Measurements from ENCODE around the gene GLT1D1. TPM values are rescaled to one million over a fixed set of nuclear protein-coding genes. Genes with fewer than 3 reads are reported as not detected.

GLT1D1 gene
- total RNA-seq, 1 experiment from 2014 or later, result 0.10 TPM

GRCh38 chr12:128992550-128992949 is 139.3 kb downstream of the GLT1D1 start:
- Histone ChIP-seq H3K9me3 (replicated peaks) (no peaks in the 10 kb centered on the region), H3K27me3 (no peaks in the 10 kb centered on the region), H3K36me3 (no peaks in the 10 kb centered on the region), H3K27ac (no peak overlapping the region), H3K4me1 (no peaks in the 10 kb centered on the region), H3K4me3 (no peak overlapping the region)
- DNase-seq, result no peak

GRCh38 chr12:128994856-128995255 is 141.6 kb downstream of the GLT1D1 start:
- Histone ChIP-seq H3K36me3 (no peaks in the 10 kb centered on the region), H3K4me1 (no peaks in the 10 kb centered on the region), H3K9me3 (replicated peaks) (no peaks in the 10 kb centered on the region), H3K4me3 (no peak overlapping the region), H3K27me3 (no peaks in the 10 kb centered on the region), H3K27ac (no peak overlapping the region)
- peak in 1 of 2 experiments; percentile 18 for DNase-seq

DNA sequence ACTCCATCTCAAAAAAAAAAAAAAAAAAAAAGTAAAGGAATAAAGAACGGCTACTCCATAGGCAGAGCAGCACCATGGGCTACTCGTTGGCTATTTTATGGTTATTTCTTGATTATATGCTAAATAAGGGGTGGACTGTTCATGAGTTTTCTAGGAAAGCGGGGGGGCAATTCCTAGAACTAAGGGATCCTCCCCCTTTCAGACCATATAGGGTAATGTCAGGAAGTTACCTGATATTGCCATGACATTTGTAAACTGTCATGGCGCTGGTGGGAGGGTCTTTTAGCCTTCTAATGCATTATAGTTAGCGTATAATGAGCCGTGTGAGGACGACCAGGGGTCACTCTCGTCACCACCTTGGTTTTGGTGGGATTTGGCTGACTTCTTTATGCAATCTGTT is 142.3 kb downstream of the GLT1D1 start:
- Histone ChIP-seq H3K4me1 (no peaks in the 10 kb centered on the region), H3K9me3 (replicated peaks) (no peaks in the 10 kb centered on the region), H3K36me3 (no peaks in the 10 kb centered on the region), H3K27me3 (no peaks in the 10 kb centered on the region), H3K4me3 (no peak overlapping the region), H3K27ac (no peak overlapping the region)
- no peak for DNase-seq

DNA sequence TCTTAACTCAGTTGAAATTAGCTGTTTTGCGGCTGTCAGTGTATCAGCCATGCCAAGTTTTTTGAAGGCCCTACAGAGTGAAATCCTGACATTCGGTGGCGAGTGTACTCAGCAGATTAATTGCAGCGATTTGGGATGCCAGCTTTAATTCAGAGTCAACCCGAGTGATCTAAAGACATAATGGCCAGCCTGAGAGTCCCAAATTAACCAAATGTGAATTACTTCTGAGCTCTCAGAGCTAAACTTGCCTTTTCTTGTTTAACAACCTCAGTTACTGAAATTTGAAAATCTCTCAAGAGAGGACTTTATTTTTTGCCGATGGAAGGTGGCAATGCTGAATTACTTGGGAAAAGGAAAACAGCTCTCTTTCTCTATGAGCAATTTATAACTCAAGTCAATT is 148.5 kb downstream of the GLT1D1 start:
- Histone ChIP-seq H3K36me3 (no peaks in the 10 kb centered on the region), H3K4me3 (no peak overlapping the region), H3K27me3 (no peaks in the 10 kb centered on the region), H3K9me3 (replicated peaks) (no peaks in the 10 kb centered on the region), H3K4me1 (peaks cover 8% of the 10 kb centered on the region), H3K27ac (no peak overlapping the region)
- DNase-seq, result no peak

DNA sequence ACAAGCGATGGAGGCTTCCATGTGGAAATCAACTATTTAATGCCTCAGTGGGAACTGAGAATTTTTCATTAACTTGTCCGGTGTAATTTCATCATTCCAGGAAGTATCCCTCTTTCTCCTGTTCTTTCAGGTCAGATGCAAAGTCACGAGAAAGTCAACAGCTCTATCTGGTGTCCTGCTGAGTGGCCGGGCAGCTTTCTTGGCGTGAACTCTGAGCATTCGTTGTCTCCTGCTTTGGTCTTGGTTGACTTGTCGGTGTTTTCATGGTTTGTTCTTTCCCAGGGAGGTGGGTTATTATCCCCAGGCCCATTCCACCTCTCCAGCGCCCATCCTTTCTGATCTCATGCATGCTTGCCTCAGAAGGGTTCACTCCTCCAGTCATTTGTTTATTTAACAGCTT is 149.1 kb downstream of the GLT1D1 start:
- no peak for DNase-seq
- peaks cover 8% of the 10 kb centered on the region for H3K4me1 ChIP-seq
- H3K27ac ChIP-seq, result no peak overlapping the region
- H3K27me3 ChIP-seq, result no peaks in the 10 kb centered on the region
- H3K36me3 ChIP-seq, result no peaks in the 10 kb centered on the region
- no peaks in the 10 kb centered on the region for H3K9me3 ChIP-seq (replicated peaks)
- H3K4me3 ChIP-seq, result no peak overlapping the region

GRCh38 chr12:129005416-129005815 is 152.1 kb downstream of the GLT1D1 start:
- Histone ChIP-seq H3K27me3 (no peaks in the 10 kb centered on the region), H3K4me3 (no peak overlapping the region), H3K27ac (no peak overlapping the region), H3K9me3 (replicated peaks) (no peaks in the 10 kb centered on the region), H3K36me3 (no peaks in the 10 kb centered on the region), H3K4me1 (peaks cover 8% of the 10 kb centered on the region)
- DNase-seq, result no peak

DNA sequence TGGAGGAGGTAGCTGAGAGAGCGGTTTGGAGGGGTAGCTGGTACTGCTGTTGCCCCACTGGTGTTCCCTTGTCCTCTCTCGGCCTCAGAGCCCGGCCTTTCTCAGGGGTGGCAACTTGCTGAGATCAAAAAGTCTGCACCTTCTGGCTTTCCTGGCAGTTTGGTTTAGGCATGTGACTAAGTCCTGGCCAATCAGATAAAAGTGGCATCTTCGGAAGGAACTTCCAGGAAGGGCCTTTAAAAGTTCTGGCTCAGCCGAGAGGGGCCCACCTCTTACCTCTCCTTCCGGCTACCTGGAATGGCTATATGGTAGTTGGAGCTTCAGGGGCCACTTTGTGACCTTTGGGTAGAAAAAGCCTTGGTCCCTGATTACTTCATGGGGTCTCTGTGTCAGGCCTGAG is 152.6 kb downstream of the GLT1D1 start:
- Histone ChIP-seq H3K27ac (no peak overlapping the region), H3K36me3 (no peaks in the 10 kb centered on the region), H3K27me3 (no peaks in the 10 kb centered on the region), H3K4me1 (peaks cover 8% of the 10 kb centered on the region), H3K4me3 (no peak overlapping the region), H3K9me3 (replicated peaks) (no peaks in the 10 kb centered on the region)
- DNase-seq, result no peak

DNA sequence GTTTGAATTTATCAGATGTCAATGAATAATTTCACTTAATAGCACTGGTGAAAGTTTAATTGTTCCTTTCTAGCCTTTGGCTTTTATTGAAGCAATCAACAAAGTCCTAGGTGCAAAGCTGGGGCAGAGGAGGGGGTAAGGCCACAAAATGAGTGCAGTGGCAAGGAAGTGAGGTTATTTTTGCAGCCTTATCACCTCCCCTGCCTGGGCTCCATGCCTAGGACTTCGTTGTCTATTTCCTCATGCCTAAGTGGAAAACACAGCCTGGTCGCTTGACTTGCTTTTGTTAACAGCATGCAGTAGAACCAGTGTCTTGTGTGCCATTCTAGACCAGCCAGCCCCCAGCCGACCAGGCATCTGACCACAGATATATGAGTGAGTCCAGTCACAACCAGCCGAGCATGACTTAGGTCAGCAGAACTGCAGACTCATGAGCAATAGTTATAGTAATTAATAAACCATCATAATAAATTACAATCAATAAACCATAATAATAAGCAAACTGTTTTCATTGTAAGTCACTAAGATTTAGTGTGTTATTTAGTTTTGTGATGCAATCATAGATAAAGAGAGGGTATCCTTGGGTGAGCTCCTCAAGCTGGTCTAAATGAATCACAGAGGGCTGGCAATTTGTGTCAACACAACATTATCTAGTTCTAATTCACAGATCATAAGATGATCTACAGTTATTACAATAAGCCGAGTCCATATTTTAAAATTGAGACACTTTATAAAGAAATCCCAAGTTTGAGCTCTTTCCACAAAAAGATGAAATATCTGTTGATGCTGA is 156.8 kb downstream of the GLT1D1 start:
- no peaks in the 10 kb centered on the region for H3K36me3 ChIP-seq
- H3K4me3 ChIP-seq, result no peak overlapping the region
- H3K27ac ChIP-seq, result no peak overlapping the region
- DNase-seq, result no peak
- no peaks in the 10 kb centered on the region for H3K27me3 ChIP-seq
- H3K4me1 ChIP-seq, result peaks cover 8% of the 10 kb centered on the region
- H3K9me3 ChIP-seq (replicated peaks), result no peaks in the 10 kb centered on the region

- H3K4me3 ChIP-seq, result no peak overlapping the region
- H3K9me3 ChIP-seq (replicated peaks), result no peaks in the 10 kb centered on the region
- no peak for DNase-seq
- H3K27ac ChIP-seq, result no peak overlapping the region
- H3K27me3 ChIP-seq, result no peaks in the 10 kb centered on the region
- no peaks in the 10 kb centered on the region for H3K36me3 ChIP-seq
- H3K4me1 ChIP-seq, result no peaks in the 10 kb centered on the region
Observed at GRCh38 chr12:129016159-129016558, 162.9 kb downstream of the GLT1D1 start.

DNA sequence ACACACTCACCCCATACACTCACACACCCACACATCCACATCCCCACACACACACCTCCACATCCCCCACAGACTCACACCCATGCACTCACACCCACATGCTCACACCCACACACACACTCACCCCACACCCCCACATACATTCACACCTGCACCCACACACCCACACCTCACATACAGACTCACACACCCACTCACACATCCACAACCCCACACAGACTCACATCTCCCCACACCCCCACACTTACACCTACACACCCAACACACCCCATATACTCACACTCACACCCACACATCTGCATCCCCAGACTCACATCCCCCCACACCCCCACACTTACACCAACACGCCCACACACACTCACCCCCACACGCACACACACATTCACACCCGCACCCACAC is 171.8 kb downstream of the GLT1D1 start:
- no peaks in the 10 kb centered on the region for H3K27me3 ChIP-seq
- H3K27ac ChIP-seq, result no peak overlapping the region
- DNase-seq, result no peak
- H3K4me3 ChIP-seq, result no peak overlapping the region
- H3K4me1 ChIP-seq, result no peaks in the 10 kb centered on the region
- H3K36me3 ChIP-seq, result no peaks in the 10 kb centered on the region
- H3K9me3 ChIP-seq (replicated peaks), result no peaks in the 10 kb centered on the region

GRCh38 chr12:129028844-129029243 is 175.6 kb downstream of the GLT1D1 start:
- no peaks in the 10 kb centered on the region for H3K36me3 ChIP-seq
- no peaks in the 10 kb centered on the region for H3K27me3 ChIP-seq
- DNase-seq, result no peak
- H3K9me3 ChIP-seq (replicated peaks), result no peaks in the 10 kb centered on the region
- no peak overlapping the region for H3K27ac ChIP-seq
- no peaks in the 10 kb centered on the region for H3K4me1 ChIP-seq
- H3K4me3 ChIP-seq, result no peak overlapping the region

Other genes with a start within 250 kb of the GLT1D1 start
- gene SLC15A4, start 29.5 kb upstream of the GLT1D1 start, total RNA-seq (2014; rRNA removed; shearing (Covaris generic)), result 18.7 and 20.6 TPM in 2 replicates

All from SJCRH30 (cell line).